Fibroblast of lung (primary cell): ENCODE results near the gene NTNG1. TPM values are rescaled to one million over a fixed set of nuclear protein-coding genes. Genes with fewer than 3 reads are reported as not detected.

ENCODE experiments used
- DNase-seq, 2 donors: peaks; one replicate each; pipeline versions ENCODE4 v3.0.0 to v3.0.0-alpha.2; 2010; ENCODE audit warnings: low read depth in 2 of 2
- H2AFZ ChIP-seq: 2 replicates; pipeline ENCODE4 v1.5.1; 2012; ENCODE audit warnings: low read length, control low read depth, inconsistent platforms
- H3K27ac ChIP-seq: 2 replicates; pipeline ENCODE4 v1.5.1; 2011; ENCODE audit warnings: low read length, control low read depth; ENCODE audit not compliant: insufficient read depth
- H3K27me3 ChIP-seq: 2 replicates; pipeline ENCODE4 v1.5.1; 2011; ENCODE audit warnings: mild to moderate bottlenecking, low read length; ENCODE audit not compliant: control insufficient read depth, insufficient read depth
- H3K36me3 ChIP-seq: 2 replicates; pipeline ENCODE4 v1.5.1; 2011; ENCODE audit warnings: low read length; ENCODE audit not compliant: control insufficient read depth, insufficient read depth
- H3K4me1 ChIP-seq: 2 replicates; pipeline ENCODE4 v1.5.1; 2011; ENCODE audit warnings: low read length; ENCODE audit not compliant: control insufficient read depth, insufficient read depth; ENCODE audit errors: extremely low read depth
- H3K4me2 ChIP-seq: 2 replicates; pipeline ENCODE4 v1.5.1; 2011; ENCODE audit warnings: low read length, control low read depth; ENCODE audit not compliant: insufficient read depth; ENCODE audit errors: extremely low read depth
- H3K4me3 ChIP-seq, 4 experiments: fragments of 200-600 bp in 1 of 4; sonication (generic) in 1 of 4; replicated peaks in 1 of 4; 2 replicates each; pipeline ENCODE4 v1.5.1; 2011 to 2016; ENCODE audit warnings: low read length in 4 of 4, low read depth in 3 of 4, mild to moderate bottlenecking in 3 of 4, control low read depth in 2 of 4, inconsistent platforms in 1 of 4, mixed read lengths in 1 of 4; ENCODE audit not compliant: insufficient read depth in 1 of 4; ENCODE audit errors: control extremely low read depth in 1 of 4
- H3K79me2 ChIP-seq: 2 replicates; pipeline ENCODE4 v1.5.1; 2012; ENCODE audit warnings: mild to moderate bottlenecking, low read length, inconsistent platforms; ENCODE audit not compliant: control insufficient read depth, insufficient read depth
- H3K9ac ChIP-seq: 2 replicates; pipeline ENCODE4 v1.5.1; 2011; ENCODE audit warnings: mild to moderate bottlenecking, low read length, control low read depth; ENCODE audit not compliant: insufficient read depth
- H3K9me3 ChIP-seq: 2 replicates; pipeline ENCODE4 v1.5.1; 2012; ENCODE audit warnings: low read depth, low read length; ENCODE audit not compliant: control insufficient read depth, insufficient read depth
- H4K20me1 ChIP-seq: 2 replicates; pipeline ENCODE4 v1.5.1; 2011; ENCODE audit warnings: low read length; ENCODE audit not compliant: control insufficient read depth, insufficient read depth; ENCODE audit errors: extremely low read depth
- CTCF ChIP-seq, 2 donors: IDR thresholded peaks in 1 of 2; conservative IDR thresholded peaks in 1 of 2; 1 replicate in 1 of 2; 2 replicates in 1 of 2; pipeline ENCODE4 v1.5.1; 2011 to 2012; ENCODE audit warnings: low read length in 2 of 2, control low read depth in 1 of 2, inconsistent platforms in 1 of 2, low read depth in 1 of 2, mild to moderate bottlenecking in 1 of 2
- EZH2 ChIP-seq: IDR thresholded peaks from 2 replicates; pipeline ENCODE4 v1.5.1; 2012; ENCODE audit warnings: low read length, control low read depth, mild to moderate bottlenecking; ENCODE audit errors: missing control alignments
- polyA plus RNA-seq, 2 donors: library from polyadenylated mRNA; depleted of rRNA in 1 of 2; stranded (reverse) in 1 of 2; unstranded in 1 of 2; fragments of >200 nt; gene quantifications; 2 replicates each; pipeline ENCODE4 v1.2.1, GENCODE V29; 2011 to 2012; ENCODE audit warnings: missing spikeins in 1 of 2
- total RNA-seq: library from RNA; depleted of rRNA; stranded (reverse); fragments of >200 nt; gene quantifications from 2 replicates; pipeline ENCODE4 v1.2.1, GENCODE V29; 2014

Gene NTNG1
- total and polyA plus RNA-seq, 2 donors (not counting 1 experiment from before 2014, with no cell fraction given): 0.82 to 8.6 TPM

GRCh38 chr1:107244709-107245500 lies 104.1 kb downstream of the NTNG1 start:
- no peaks in the 10 kb centered on the region for H3K9me3 ChIP-seq
- H2AFZ ChIP-seq: no peak overlapping the region
- no peaks in the 10 kb centered on the region for H3K4me1 ChIP-seq
- no peak overlapping the region for H3K4me3 ChIP-seq
- no peaks in the 10 kb centered on the region for H4K20me1 ChIP-seq
- TF ChIP-seq EZH2: no peak
- TF ChIP-seq CTCF (conservative IDR thresholded peaks at IDR 0.05 in 1 of 2, IDR thresholded peaks at IDR 0.05 in 1 of 2; ENCODE audit: low read depth in 1 of 2, low read length in 2 of 2): no peak
- DNase-seq: peak in 1 of 2 donors; percentile 74
- H3K36me3 ChIP-seq: no peaks in the 10 kb centered on the region
- no peak overlapping the region for H3K27ac ChIP-seq
- H3K79me2 ChIP-seq: no peaks in the 10 kb centered on the region
- no peaks in the 10 kb centered on the region for H3K27me3 ChIP-seq
- no peak overlapping the region for H3K4me2 ChIP-seq
- no peak overlapping the region for H3K9ac ChIP-seq

- Histone ChIP-seq H3K4me2 (no peak overlapping the region), H3K27me3 (no peaks in the 10 kb centered on the region), H3K9ac (no peak overlapping the region), H3K4me1 (no peaks in the 10 kb centered on the region), H3K27ac (no peak overlapping the region), H3K4me3 (no peak overlapping the region), H3K79me2 (no peaks in the 10 kb centered on the region), H4K20me1 (no peaks in the 10 kb centered on the region), H2AFZ (no peak overlapping the region), H3K9me3 (no peaks in the 10 kb centered on the region), H3K36me3 (no peaks in the 10 kb centered on the region)
- TF ChIP-seq CTCF (conservative IDR thresholded peaks at IDR 0.05 in 1 of 2, IDR thresholded peaks at IDR 0.05 in 1 of 2; ENCODE audit: low read depth in 1 of 2, low read length in 2 of 2) (no peak), EZH2 (no peak)
- DNase-seq: peak in 1 of 2 donors; percentile 33
Measured at GRCh38 chr1:107246775-107247345, 106.0 kb downstream of the NTNG1 start.

- H3K27me3 ChIP-seq: no peaks in the 10 kb centered on the region
- no peaks in the 10 kb centered on the region for H3K9me3 ChIP-seq
- no peaks in the 10 kb centered on the region for H3K4me1 ChIP-seq
- H3K4me2 ChIP-seq: no peak overlapping the region
- no peak overlapping the region for H2AFZ ChIP-seq
- H4K20me1 ChIP-seq: no peaks in the 10 kb centered on the region
- no peaks in the 10 kb centered on the region for H3K79me2 ChIP-seq
- no peak for DNase-seq
- no peak overlapping the region for H3K4me3 ChIP-seq
- no peak overlapping the region for H3K9ac ChIP-seq
- no peaks in the 10 kb centered on the region for H3K36me3 ChIP-seq
- no peak overlapping the region for H3K27ac ChIP-seq
- TF ChIP-seq EZH2: no peak
- TF ChIP-seq CTCF (conservative IDR thresholded peaks at IDR 0.05 in 1 of 2, IDR thresholded peaks at IDR 0.05 in 1 of 2; ENCODE audit: low read depth in 1 of 2, low read length in 2 of 2): no peak
Measured at GRCh38 chr1:107247679-107248078, 106.8 kb downstream of the NTNG1 start.
